Neural cell (in vitro differentiated cells): ENCODE data around the gene ZNF106. TPM values are rescaled to one million over a fixed set of nuclear protein-coding genes. Genes with fewer than 3 reads are reported as not detected.

Experiments used
- H2AFZ ChIP-seq: fragments of 200-600, 300-800 bp; sonication (generic), shearing (Covaris generic); 2 replicates; pipeline ENCODE4 v1.6.0; 2014; ENCODE audit warnings: low read depth, mild to moderate bottlenecking, antibody characterized with exemption, low read length, moderate library complexity
- H3F3A ChIP-seq: fragments of 200-600 bp; shearing (Covaris generic); 2 replicates; pipeline ENCODE4 v1.6.1; 2016; ENCODE audit warnings: mild to moderate bottlenecking, moderate library complexity, mixed read lengths, antibody characterized with exemption, low read length; ENCODE audit not compliant: insufficient read depth, poor library complexity, severe bottlenecking
- H3K27ac ChIP-seq: fragments of 200-600, 300-800 bp; sonication (generic), shearing (Covaris generic); 2 replicates; pipeline ENCODE4 v1.5.1; 2014; ENCODE audit warnings: mild to moderate bottlenecking, low read length, moderate library complexity
- H3K27me3 ChIP-seq: fragments of 300-800, 200-600 bp; sonication (generic), shearing (Covaris generic); 2 replicates; pipeline ENCODE4 v1.6.0; 2014; ENCODE audit warnings: mild to moderate bottlenecking, low read depth, low read length, moderate library complexity; ENCODE audit not compliant: insufficient read depth
- H3K36me3 ChIP-seq: fragments of 300-800, 200-600 bp; sonication (generic), shearing (Covaris generic); 2 replicates; pipeline ENCODE4 v1.5.1; 2014; ENCODE audit warnings: mild to moderate bottlenecking, antibody characterized with exemption, low read length, moderate library complexity; ENCODE audit not compliant: insufficient read depth
- H3K4me2 ChIP-seq: fragments of 300-800, 200-600 bp; sonication (generic), shearing (Covaris generic); 2 replicates; pipeline ENCODE4 v1.6.0; 2014; ENCODE audit warnings: mild to moderate bottlenecking, low read length
- H3K4me3 ChIP-seq: fragments of 300-800, 200-600 bp; sonication (generic), shearing (Covaris generic); 2 replicates; pipeline ENCODE4 v1.5.1; 2014; ENCODE audit warnings: mild to moderate bottlenecking, low read length, moderate library complexity
- H3K79me2 ChIP-seq: fragments of 200-600 bp; shearing (Covaris generic); replicated peaks from 2 replicates; pipeline ENCODE4 v1.6.0; 2014; ENCODE audit warnings: mild to moderate bottlenecking, low read length, moderate library complexity; ENCODE audit not compliant: insufficient read depth
- H3K9ac ChIP-seq: fragments of 300-800, 200-600 bp; sonication (generic), shearing (Covaris generic); 2 replicates; pipeline ENCODE4 v1.6.1; 2016; ENCODE audit warnings: mild to moderate bottlenecking, low read length, mixed read lengths
- H3K9me2 ChIP-seq: fragments of 200-600 bp; shearing (Covaris generic); 2 replicates; pipeline ENCODE4 v1.6.1; 2016; ENCODE audit warnings: mild to moderate bottlenecking, low read length, mixed read lengths; ENCODE audit not compliant: insufficient read depth
- H3K9me3 ChIP-seq: fragments of 200-600, 300-800 bp; sonication (generic), shearing (Covaris generic); 2 replicates; pipeline ENCODE4 v1.6.1; 2016; ENCODE audit warnings: mild to moderate bottlenecking, mixed run types, low read length, moderate library complexity, mixed read lengths
- H4K20me1 ChIP-seq: fragments of 200-600 bp; shearing (Covaris generic); 2 replicates; pipeline ENCODE4 v1.6.1; 2016; ENCODE audit warnings: mild to moderate bottlenecking, mixed run types; ENCODE audit not compliant: insufficient read depth
- CTCF ChIP-seq: fragments of 450-650 bp; IDR thresholded peaks from 2 replicates; pipeline ENCODE4 v1.5.1; 2014; ENCODE audit warnings: antibody characterized with exemption, mild to moderate bottlenecking, moderate library complexity; ENCODE audit not compliant: poor library complexity, severe bottlenecking
- EP300 ChIP-seq: fragments of 450-650 bp; conservative IDR thresholded peaks from 2 replicates; pipeline ENCODE4 v1.6.1; 2014; ENCODE audit warnings: antibody characterized with exemption, mild to moderate bottlenecking, moderate library complexity; ENCODE audit not compliant: poor library complexity, severe bottlenecking
- EZH2 ChIP-seq: fragments of 200-600, 300-800 bp; shearing (Covaris generic), sonication (generic); IDR thresholded peaks from 2 replicates; pipeline ENCODE4 v1.6.1; 2014; ENCODE audit warnings: antibody characterized with exemption, low read length, borderline replicate concordance, mild to moderate bottlenecking; ENCODE audit not compliant: insufficient read depth, poor library complexity, severe bottlenecking
- MXI1 ChIP-seq: fragments of 450-650 bp; conservative IDR thresholded peaks from 2 replicates; pipeline ENCODE4 v1.6.1; 2014; ENCODE audit warnings: antibody characterized with exemption, mild to moderate bottlenecking; ENCODE audit not compliant: poor library complexity, severe bottlenecking
- POLR2AphosphoS5 ChIP-seq: IDR thresholded peaks from 2 replicates; pipeline ENCODE4 v1.6.1; 2012
- RAD21 ChIP-seq: fragments of 450-650 bp; conservative IDR thresholded peaks from 2 replicates; pipeline ENCODE4 v1.6.1; 2014; ENCODE audit warnings: antibody characterized with exemption, mild to moderate bottlenecking, moderate library complexity
- REST ChIP-seq: IDR thresholded peaks from 2 replicates; pipeline ENCODE4 v1.6.1; 2012; ENCODE audit warnings: borderline replicate concordance
- SMC3 ChIP-seq: fragments of 450-650 bp; conservative IDR thresholded peaks from 2 replicates; pipeline ENCODE4 v1.6.1; 2014; ENCODE audit warnings: antibody characterized with exemption, mild to moderate bottlenecking, moderate library complexity; ENCODE audit not compliant: poor library complexity
- TAF1 ChIP-seq: IDR thresholded peaks from 2 replicates; pipeline ENCODE4 v1.6.1; 2012; ENCODE audit warnings: low read depth
- polyA plus RNA-seq: library from polyadenylated mRNA; depleted of rRNA; stranded (reverse); fragments of >200 nt; gene quantifications from 2 replicates; pipeline ENCODE4 v1.2.3, GENCODE V29; 2014

Gene ZNF106
- polyA plus RNA-seq, 1 donor from 2014 or later: 24.0 TPM

GRCh38 chr15:42508263-42508690 is 17.3 kb upstream of the ZNF106 start:
- Histone ChIP-seq H3K9me2 (no peaks in the 10 kb centered on the region), H3K4me3 (no peak overlapping the region), H3F3A (no peaks in the 10 kb centered on the region), H3K9me3 (no peaks in the 10 kb centered on the region), H3K27ac (no peak overlapping the region), H4K20me1 (no peaks in the 10 kb centered on the region), H3K9ac (no peak overlapping the region), H3K4me2 (no peak overlapping the region), H2AFZ (no peak overlapping the region), H3K79me2 (no peaks in the 10 kb centered on the region), H3K36me3 (no peaks in the 10 kb centered on the region), H3K27me3 (no peaks in the 10 kb centered on the region)
- no peak for TF ChIP-seq EZH2
- TF ChIP-seq REST: no peak
- no peak for TF ChIP-seq SMC3
- TF ChIP-seq TAF1: no peak
- no peak for TF ChIP-seq EP300
- no peak for TF ChIP-seq RAD21
- no peak for TF ChIP-seq POLR2AphosphoS5
- no peak for TF ChIP-seq CTCF
- TF ChIP-seq MXI1: no peak

GRCh38 chr15:42507514-42507913 is 16.6 kb upstream of the ZNF106 start:
- H3K27ac ChIP-seq: no peak overlapping the region
- H2AFZ ChIP-seq: no peak overlapping the region
- no peaks in the 10 kb centered on the region for H3K36me3 ChIP-seq
- no peaks in the 10 kb centered on the region for H3F3A ChIP-seq
- TF ChIP-seq MXI1 (no peak), REST (no peak), RAD21 (no peak), SMC3 (no peak), EP300 (no peak), CTCF (no peak), POLR2AphosphoS5 (no peak), EZH2 (no peak), TAF1 (no peak)
- no peaks in the 10 kb centered on the region for H3K79me2 ChIP-seq
- no peaks in the 10 kb centered on the region for H4K20me1 ChIP-seq
- no peaks in the 10 kb centered on the region for H3K27me3 ChIP-seq
- H3K9me2 ChIP-seq: no peaks in the 10 kb centered on the region
- no peak overlapping the region for H3K9ac ChIP-seq
- H3K4me2 ChIP-seq: no peak overlapping the region
- no peak overlapping the region for H3K4me3 ChIP-seq
- H3K9me3 ChIP-seq: no peaks in the 10 kb centered on the region
